GM18870 (cell line): Measurements from ENCODE around the gene PYDC1.
"Not testable (repeated sequence)": the region's sequence is repeated elsewhere in the genome, so short reads cannot be mapped to it uniquely, and the experiment has no call there.

ENCODE experiments used
- ATAC-seq: cut with Tn5 transposase; IDR thresholded peaks from one replicate; pipeline ENCODE4 v1.9.1; 2021; ENCODE audit warnings: moderate library complexity; ENCODE audit not compliant: unreplicated experiment

Gene PYDC1

GRCh38 chr16:31223044-31223443 is 6.1 kb upstream of the PYDC1 start:
- ATAC-seq: no peak

DNA sequence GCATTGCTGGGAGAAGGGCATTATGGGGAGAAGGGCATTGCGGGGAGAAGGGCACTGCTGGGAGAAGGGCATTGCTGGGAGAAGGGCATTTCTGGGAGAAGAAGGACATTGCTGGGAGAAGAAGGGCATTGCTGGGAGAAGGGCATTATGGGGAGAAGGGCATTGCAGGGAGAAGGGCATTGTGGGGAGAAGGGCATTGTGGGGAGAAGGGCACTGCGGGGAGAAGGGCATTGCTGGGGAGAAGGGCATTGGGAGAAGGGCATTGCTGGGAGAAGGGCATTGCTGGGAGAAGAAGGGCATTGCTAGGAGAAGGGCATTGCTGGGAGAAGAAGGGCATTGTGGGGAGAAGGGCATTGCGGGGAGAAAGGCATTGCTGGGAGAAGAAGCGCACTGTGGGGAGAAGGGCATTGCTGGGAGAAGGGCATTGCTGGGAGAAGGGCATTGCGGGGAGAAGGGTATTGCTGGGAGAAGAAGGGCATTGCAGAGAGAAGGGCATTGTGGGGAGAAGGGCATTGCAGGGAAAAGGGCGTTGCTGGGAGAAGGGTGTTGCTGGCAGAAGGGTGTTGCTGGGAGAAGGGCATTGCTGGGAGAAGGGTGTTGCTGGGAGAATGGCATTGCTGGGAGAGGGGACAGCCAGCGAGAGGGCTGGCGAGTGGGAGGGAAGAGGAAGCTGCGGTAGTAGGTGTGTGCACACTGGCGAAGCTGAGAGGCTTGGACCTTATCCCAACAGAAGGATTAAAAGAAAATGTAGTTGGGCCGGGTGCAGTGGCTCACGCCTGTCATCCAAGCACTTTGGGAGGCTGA is 4.6 kb upstream of the PYDC1 start:
- ATAC-seq: no peak

DNA sequence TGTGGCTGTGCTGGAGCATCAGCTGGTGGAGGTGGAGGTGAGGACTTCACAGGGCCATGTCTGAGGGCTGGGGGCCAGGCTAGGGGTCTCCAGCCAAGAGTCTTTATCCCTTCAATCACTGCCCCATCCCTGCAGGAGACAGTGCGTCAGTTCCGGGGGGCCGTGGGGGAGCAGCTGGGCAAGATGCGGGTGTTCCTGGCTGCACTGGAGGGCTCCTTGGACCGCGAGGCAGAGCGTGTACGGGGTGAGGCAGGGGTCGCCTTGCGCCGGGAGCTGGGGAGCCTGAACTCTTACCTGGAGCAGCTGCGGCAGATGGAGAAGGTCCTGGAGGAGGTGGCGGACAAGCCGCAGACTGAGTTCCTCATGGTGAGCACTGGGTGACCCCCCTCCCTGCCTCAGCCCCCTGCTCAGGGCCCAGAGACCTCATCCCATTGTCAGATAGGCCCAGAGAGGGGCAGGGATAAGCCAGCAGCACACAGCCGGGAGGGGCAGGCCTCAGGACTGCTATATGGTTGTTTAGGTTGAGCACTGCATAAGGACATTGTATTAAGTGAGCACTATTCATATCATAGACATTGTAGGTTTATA is 2.3 kb upstream of the PYDC1 start:
- no peak for ATAC-seq

DNA sequence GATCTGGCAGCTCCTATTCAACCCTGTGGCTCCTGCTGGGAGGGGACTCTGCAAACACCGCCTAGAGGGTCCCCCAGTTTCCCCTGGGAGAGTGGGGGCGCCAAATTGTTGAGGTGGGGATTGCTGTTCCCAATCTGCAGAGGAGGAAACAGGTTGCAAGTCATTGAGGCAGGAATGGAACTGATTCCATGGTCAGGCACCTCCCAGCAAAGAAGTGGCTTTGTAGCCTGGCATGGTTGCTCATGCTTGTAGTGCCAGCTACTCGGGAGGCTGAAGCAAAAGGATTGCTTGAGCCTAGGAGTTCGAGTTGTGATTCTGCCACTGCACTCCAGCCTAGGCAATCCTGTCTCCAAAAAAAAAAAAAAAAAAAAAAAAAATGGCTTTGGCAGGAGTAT is 198 bp upstream of the PYDC1 start:
- ATAC-seq: no peak

- no peak for ATAC-seq
Observed at GRCh38 chr16:31215287-31216162, 1.4 kb downstream of the PYDC1 start.

DNA sequence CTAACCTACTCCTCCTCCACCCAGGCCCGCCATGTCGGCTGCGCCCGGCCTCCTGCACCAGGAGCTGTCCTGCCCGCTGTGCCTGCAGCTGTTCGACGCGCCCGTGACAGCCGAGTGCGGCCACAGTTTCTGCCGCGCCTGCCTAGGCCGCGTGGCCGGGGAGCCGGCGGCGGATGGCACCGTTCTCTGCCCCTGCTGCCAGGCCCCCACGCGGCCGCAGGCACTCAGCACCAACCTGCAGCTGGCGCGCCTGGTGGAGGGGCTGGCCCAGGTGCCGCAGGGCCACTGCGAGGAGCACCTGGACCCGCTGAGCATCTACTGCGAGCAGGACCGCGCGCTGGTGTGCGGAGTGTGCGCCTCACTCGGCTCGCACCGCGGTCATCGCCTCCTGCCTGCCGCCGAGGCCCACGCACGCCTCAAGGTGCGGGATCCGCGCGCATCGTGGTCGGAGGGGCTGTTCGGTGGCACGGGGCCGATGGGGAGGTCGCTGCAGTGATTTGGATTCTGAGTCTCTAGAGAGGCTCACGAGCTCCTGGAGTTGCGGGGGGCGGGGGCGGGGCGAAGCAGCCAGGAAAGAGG is 2.1 kb downstream of the PYDC1 start:
- no peak for ATAC-seq

- ATAC-seq: no peak
Observed at GRCh38 chr16:31213877-31214707, 2.8 kb downstream of the PYDC1 start, which contains the start of gene TRIM72. Gene TRIM72, plus strand, starts transcription at chr16:31214119. Its CDS starts 620 bp downstream, at chr16:31214739.

DNA sequence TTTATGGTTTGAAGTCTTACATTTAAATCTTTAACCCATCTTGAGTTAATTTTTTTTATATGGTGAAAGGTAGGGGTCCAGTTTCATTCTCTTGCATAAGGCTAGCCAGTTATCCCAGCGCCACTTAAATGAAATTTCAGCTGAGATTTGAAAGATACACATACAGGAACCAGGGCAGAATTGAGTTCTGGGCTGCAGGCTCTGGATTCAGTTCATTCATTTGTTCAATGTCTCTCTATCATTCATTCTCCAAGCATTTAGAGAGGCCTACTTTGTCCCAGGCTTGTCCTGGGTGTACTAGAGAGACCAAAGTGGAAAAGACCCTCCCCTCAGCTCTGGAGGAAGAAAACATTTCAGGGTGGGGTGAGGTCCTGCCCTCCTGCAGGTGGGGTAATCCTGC is 3.6 kb downstream of the PYDC1 start:
- no peak for ATAC-seq

GRCh38 chr16:31206776-31207175 is 10.2 kb downstream of the PYDC1 start:
- no peak for ATAC-seq

DNA sequence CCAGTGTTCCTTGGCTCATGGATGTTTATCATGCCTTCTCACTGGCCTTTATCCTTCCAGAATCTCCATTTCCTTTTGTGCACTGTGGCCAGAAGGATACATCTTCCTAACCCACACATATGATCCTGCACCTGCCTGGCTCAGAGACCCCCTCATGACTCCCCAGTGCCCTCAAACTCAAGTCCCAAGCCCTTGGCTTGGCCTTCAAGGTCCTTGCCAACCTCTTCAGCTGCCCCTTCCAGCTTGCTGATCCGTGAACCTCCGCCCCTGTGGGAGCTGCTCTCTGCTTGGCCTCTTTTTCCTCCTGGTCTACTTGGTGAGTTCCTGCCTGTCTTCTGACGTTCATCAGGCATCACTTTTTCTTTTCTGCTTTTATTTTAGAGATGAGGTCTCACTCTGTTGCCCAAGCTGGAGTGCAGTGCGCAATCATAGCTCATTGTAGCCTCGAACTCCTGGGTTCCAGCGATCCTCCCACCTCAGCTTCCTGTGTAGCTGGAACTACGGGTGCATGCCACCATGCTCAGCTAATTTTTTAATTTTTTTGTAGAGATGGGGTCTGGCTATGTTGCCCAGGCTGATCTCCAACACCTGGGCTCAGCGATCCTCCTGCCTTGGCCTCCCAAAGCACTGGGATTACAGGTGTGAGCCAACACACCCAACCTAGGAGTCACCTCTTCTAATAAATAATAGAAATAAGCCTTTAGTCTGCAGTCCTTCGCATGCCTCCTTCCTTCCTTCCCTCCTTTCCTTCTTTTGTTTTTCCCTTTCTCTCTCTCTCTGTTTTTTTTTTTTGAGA is 11.9 kb downstream of the PYDC1 start:
- no peak for ATAC-seq

- ATAC-seq: no peak
Observed at GRCh38 chr16:31202414-31203375, 14.2 kb downstream of the PYDC1 start, which contains the start of gene PYCARD. Gene PYCARD, minus strand, starts transcription at chr16:31202760. Its CDS starts 70 bp downstream, at chr16:31202690.

DNA sequence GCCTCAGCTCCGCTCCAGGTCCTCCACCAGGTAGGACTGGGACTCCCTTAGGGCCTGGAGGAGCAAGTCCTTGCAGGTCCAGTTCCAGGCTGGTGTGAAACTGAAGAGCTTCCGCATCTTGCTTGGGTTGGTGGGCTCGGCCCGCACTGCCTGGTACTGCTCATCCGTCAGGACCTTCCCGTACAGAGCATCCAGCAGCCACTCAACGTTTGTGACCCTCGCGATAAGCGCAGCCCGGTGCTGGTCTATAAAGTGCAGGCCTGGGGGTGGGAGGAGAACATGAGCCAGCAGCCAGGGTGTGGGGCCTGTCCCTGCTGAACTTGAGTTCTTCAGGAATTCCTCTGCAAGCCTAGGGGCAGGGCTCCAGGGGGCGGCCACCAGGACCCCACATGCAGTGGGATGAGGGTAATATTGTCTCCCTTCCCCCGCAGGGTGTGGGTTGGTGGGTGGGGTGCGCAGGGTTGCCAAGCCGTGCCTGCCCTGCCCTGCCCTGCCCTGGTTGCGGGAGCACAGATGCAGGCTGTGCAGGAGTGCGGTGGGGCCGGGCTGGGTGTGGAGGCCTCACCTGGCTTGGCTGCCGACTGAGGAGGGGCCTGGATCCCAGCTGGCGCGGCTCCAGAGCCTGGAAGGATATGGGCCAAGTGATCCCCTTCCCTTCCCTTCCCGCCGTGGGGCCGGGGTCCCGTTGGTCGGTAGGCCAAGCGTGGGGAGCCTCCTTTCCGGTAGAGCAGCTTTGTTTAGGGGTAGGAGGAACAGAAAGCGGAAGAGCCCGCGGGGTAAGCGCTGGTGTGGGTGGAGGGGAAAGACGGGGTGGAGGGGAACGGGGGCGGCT is 15.1 kb downstream of the PYDC1 start:
- no peak for ATAC-seq

GRCh38 chr16:31200821-31201568 is 15.9 kb downstream of the PYDC1 start:
- ATAC-seq: no peak

GRCh38 chr16:31200111-31200510 is 16.8 kb downstream of the PYDC1 start:
- not testable (repeated sequence) for ATAC-seq

- no peak for ATAC-seq
Observed at GRCh38 chr16:31199430-31200041, 17.4 kb downstream of the PYDC1 start.

GRCh38 chr16:31198207-31198882 is 18.6 kb downstream of the PYDC1 start:
- ATAC-seq: no peak
